ENCODE measurements around the gene SLC66A1.

The SLC66A1 gene

DNA sequence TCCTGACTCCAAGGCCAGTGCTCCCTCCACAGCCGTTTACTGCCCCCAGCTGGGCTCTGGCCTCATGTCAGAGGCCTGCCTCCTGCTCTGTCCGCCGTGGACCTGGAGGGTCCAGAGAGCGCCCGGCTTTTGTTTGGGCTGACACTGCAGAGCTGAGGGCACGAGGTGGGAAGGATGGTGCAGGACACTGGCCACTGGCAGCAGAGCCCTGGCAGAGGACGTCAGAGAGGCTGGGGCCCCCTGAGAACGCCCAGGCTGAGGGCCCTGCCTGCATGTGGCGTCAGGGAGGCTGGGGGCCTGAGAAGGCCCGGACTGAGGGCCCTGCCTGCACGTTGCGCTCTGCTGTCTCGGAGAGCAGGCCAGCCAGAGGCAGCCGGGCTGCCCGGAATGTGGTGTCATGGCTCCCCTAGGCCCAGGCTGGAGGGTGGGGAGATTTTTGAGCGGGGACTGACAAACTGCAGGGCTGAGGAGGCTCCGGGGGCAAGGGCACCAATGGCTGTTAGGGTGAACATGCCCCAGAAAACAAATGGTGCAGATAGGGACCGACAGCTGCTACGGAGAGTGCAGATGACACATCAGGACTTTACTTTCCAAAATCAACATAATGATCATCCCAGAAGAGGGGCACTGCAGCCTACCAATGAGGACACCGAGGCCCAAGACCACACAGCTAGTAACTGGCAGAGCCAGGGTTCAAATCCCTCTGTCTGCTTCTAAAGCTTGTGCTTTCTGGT lies 31.7 kb downstream of the SLC66A1 start:
- DNase-seq = no peak

DNA sequence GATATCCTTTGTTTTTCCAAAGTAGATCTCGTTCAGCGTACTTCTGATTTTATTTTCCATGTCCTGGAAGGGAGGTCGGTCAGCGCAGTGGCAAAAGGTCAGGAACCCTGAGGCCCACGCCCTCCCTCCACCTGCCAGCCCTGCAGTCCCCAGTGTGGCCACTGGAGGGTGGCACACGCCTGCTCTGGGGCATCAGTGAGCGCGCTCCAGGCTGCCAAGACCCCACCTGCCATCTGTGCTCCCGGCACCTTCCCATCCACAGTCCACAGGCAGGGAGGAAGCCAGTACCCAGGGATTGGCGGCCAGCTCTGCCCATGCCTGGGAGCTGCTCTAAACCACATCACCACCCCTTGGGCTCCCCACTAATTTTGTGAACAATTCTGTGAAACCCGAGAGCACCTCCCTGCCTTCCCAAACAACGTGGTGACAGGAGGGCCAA lies 32.3 kb downstream of the SLC66A1 start:
- DNase-seq = peak; percentile 46

GRCh38 chr1:19344831-19345230 lies 32.7 kb downstream of the SLC66A1 start:
- no peak for DNase-seq

- no peak for DNase-seq
Observed at GRCh38 chr1:19345391-19345790, 33.3 kb downstream of the SLC66A1 start.

DNA sequence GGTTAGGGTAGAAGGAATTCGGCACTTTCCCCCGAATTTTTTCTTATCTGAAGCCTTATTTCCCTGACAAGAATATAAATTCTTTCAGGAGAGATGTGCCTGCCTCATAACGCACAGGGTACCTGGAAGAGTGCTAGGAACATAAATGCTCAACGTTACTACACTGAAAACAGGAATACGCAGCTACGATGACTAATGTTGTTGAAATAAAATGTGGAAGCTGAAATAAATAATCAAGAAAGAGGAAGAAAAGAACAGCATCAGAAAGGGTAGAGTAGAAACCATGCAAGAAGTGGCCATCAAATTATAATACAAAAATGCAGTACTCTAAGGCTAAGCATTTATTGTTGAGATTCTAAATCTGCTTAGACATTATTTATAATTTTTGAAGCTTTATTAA lies 33.9 kb downstream of the SLC66A1 start:
- DNase-seq = no peak

- no peak for DNase-seq
Observed at GRCh38 chr1:19347533-19348172, 35.5 kb downstream of the SLC66A1 start.

GRCh38 chr1:19348441-19349198 lies 36.5 kb downstream of the SLC66A1 start:
- no peak for DNase-seq

- DNase-seq = peak; percentile 90
Observed at GRCh38 chr1:19349999-19350398, 37.9 kb downstream of the SLC66A1 start.

- DNase-seq = no peak
Observed at GRCh38 chr1:19350566-19350965, 38.4 kb downstream of the SLC66A1 start.

DNA sequence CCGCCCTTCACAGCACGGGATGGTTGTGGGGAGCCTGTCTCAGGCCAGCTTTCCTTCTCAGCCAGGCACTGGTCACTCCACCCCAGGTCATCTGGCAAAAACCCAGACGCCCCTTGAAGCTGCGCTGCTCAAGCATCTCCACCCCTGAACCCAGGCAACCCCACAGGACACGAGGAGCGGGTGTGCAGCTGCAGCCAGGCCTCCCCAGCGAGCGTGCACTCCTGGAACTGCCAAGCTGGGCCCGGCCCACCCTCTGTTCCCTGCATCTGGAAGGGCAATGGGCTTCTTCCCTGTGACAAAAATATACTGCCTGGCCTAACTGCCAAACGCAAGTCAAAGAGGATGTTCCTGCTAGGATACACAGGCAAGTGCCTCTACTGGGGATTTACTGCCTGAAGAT lies 39.7 kb downstream of the SLC66A1 start:
- DNase-seq = no peak

DNA sequence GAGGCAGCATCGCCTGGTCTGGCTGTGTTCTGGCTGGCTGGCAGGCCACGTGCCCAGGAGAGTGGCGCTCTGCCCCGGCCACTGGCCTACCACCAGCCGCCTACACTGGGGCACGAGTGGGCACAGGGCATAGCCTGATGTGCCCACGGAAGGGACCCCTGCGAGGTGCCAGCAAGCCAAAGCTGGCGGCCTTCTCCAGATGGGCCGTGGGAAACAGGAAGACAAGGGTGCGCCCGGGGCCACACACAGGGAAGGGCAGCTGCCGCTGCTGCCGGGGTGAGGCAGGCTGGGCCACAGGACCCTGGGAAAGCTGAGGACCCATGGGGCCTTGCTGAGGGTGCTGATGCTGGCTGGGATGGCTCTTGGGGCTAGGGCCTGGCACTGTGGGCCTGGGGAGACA lies 40.7 kb downstream of the SLC66A1 start:
- no peak for DNase-seq

DNA sequence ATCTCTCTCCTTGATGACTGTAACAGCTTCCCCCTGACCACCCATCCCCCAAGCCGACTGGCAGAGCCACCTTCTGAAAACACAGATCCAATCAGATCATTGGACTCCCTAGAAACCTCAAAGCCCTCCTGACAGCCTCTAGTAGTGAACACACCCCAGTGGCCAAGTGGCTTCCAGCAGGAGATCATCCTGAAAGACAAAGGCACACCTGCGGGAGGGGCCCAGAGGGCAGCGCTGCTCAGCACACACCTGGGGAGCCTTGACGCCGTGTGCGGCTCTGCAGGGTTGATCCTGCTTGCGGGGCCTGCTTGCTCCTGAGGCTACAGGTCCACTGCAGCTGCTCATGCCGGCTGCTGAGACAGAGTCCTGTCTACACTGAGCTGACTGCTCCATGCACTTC lies 41.5 kb downstream of the SLC66A1 start:
- peak; percentile 92 for DNase-seq

DNA sequence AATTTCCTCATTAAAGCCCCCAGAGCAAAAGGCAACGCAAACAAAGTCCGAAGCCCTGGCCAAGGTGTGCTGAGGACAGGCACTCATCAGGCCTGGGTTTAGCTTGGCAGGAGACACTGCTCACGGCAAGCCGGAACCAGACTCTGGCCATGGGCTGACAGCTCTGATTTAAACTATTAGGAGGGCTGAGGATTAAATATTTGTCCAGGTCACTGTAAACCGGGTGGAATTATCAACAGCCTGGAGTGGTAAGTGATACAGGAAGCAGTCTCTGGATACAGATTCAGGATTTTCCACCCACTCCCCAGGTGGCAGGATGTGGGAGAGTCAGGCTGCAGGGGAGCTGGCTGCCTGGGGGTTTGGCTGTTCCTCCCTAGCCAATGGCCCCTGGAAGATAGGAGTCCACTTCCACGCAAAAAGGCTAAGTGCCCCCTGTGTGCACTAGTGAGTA lies 42.4 kb downstream of the SLC66A1 start:
- peak; percentile 95 for DNase-seq

GRCh38 chr1:19356266-19356665 lies 44.1 kb downstream of the SLC66A1 start:
- DNase-seq = peak; percentile 93

GRCh38 chr1:19357299-19357986 lies 45.3 kb downstream of the SLC66A1 start:
- no peak for DNase-seq

DNA sequence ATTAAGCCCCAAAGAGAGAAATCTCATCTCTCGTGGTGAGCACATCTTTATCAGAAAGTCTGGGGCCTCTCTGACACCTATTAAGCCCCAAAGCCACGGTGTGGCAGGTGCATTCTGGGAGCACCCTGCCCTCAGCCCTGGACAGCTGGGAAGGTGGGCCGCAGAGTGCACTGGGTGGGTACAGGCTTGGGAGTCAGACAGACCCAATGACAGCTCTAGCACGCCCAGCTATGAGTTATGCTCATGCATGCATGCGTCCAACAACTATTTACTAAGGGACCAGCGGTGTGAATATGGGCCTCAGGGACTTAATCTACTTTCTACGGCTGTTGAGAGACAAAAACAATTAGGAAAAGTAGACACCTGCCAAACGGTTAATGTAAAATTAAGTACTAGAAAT lies 46.6 kb downstream of the SLC66A1 start:
- no peak for DNase-seq

- DNase-seq = no peak
Observed at GRCh38 chr1:19359357-19359756, 47.2 kb downstream of the SLC66A1 start.

GRCh38 chr1:19360016-19360415 lies 47.9 kb downstream of the SLC66A1 start:
- no peak for DNase-seq

- no peak for DNase-seq
Observed at GRCh38 chr1:19360432-19360831, 48.3 kb downstream of the SLC66A1 start.

DNA sequence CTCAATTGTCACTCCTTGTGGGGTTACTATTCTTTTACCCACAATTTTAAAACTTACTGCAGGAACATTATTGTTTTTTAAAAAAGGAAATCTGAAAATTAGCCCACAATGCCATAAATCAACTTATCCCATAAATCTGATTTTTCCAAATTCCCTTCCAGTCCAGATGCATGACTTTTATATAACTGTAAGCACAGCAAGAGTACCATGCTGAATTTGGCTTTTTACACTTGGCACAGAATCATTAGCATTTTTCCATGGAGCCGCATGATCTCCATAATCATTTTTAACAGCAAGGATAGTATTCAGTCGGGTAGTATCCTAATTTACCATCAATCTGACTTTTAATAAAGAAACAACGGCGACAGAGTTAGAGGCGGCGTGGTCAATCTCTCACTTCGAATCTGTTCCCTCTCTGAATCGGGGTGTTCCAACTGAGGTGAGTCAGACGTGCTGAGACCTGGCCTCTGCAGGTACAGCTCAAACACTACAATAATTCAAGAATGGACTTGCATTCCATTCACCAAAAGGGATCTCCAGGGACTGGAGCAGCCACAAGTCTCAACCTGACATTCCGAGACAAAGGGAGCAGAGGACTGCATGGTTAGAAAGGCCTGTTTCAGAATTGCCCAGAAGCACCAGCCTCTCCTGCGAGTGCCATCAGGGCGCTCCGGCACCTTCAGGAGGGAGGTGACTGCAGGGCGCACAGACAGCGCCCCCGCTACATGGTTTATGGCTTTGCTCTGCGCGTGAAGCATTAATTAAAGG lies 48.9 kb downstream of the SLC66A1 start:
- peak; percentile 43 for DNase-seq

DNA sequence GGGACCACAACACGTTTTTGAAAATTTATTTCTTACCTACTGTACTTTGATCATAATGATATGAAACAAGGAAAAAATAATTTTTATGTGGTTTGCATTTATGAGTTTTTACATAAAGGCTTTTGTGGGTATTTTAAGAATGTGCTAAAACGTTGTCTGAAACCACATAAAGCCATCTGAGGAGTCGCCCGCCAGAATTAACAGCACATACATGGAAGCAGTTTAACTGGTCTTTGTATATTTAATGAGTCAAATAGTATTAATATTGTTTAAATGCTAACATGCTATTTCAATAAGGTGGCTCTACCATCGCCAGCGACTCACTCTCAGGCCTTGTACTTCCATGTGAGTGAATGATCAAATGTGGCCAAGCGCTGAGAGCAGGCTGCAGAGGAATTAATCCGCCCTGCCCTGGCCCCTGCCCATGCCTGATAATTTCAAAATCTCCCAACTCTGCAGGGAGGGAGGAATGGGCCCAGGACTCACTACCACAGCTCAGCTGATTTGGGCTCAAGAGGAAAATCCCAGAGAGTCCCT lies 49.6 kb downstream of the SLC66A1 start:
- DNase-seq = no peak

- DNase-seq = no peak
Observed at GRCh38 chr1:19363536-19364152, 51.5 kb downstream of the SLC66A1 start.

All from DMS153 (cell line).